Endothelial cell of umbilical vein (primary cell): ENCODE results near the gene ACR. TPM values are rescaled to one million over a fixed set of nuclear protein-coding genes. Genes with fewer than 3 reads are reported as not detected.
A peak's percentile ranks its signal among the peaks of the same experiment; 100 is the strongest.

ENCODE experiments used
- BruUV-seq: library from RNA; stranded (reverse); fragments of 400-500 nt; replicated peaks from 2 replicates; lab custom pipeline; 2021; lab: Mats Ljungman, UMichigan
- CTCF ChIA-PET: fragments of 300-600, 350-600 bp; sonication (Branson Sonifier 250); formaldehyde crosslinking; loops from one replicate; lab custom pipeline; 2021; ENCODE audit warnings: antibody characterized with exemption, inconsistent platforms; lab: Charles Lee
- POLR2A ChIA-PET: fragments of 300-600, 350-600 bp; sonication (Branson Sonifier 250); formaldehyde crosslinking; loops from one replicate; lab custom pipeline; 2021; ENCODE audit warnings: antibody characterized with exemption, inconsistent platforms; lab: Charles Lee
- DNase-seq: peaks from one replicate; pipeline ENCODE4 v3.0.0-alpha.2; 2011; ENCODE audit warnings: low read depth, low spot score
- FAIRE-seq: peaks from 2 replicates; lab custom pipeline; 2011; peaks lifted over from hg19 to GRCh38; lab: Jason Lieb, UNC
- H2AFZ ChIP-seq: 2 replicates; pipeline ENCODE4 v1.6.0; 2012; ENCODE audit warnings: low read depth, low read length, control low read depth, inconsistent platforms
- H3K27ac ChIP-seq: 2 replicates; pipeline ENCODE4 v1.5.1; 2011; ENCODE audit warnings: low read depth, mild to moderate bottlenecking, control low read depth, low read length, moderate library complexity; ENCODE audit not compliant: insufficient read depth
- H3K27me3 ChIP-seq, 2 experiments: 2 replicates each; pipeline versions ENCODE4 v1.6.0 to v1.6.1; 2011; ENCODE audit warnings: low read length in 2 of 2, mixed read lengths in 1 of 2; ENCODE audit not compliant: control insufficient read depth in 2 of 2, insufficient read depth in 2 of 2
- H3K36me3 ChIP-seq, 2 experiments: 2 replicates in 1 of 2; 3 replicates in 1 of 2; pipeline ENCODE4 v1.5.1; 2011; ENCODE audit warnings: low read length in 2 of 2, mild to moderate bottlenecking in 1 of 2, moderate library complexity in 1 of 2; ENCODE audit not compliant: control insufficient read depth in 2 of 2, insufficient read depth in 2 of 2; ENCODE audit errors: extremely low read depth in 1 of 2
- H3K4me1 ChIP-seq: 3 replicates; pipeline ENCODE4 v1.5.1; 2011; ENCODE audit warnings: mild to moderate bottlenecking, low read length; ENCODE audit not compliant: control insufficient read depth, insufficient read depth; ENCODE audit errors: extremely low read depth
- H3K4me2 ChIP-seq: 2 replicates; pipeline ENCODE4 v1.6.1; 2011; ENCODE audit warnings: low read length, control low read depth, mixed read lengths; ENCODE audit not compliant: insufficient read depth
- H3K4me3 ChIP-seq, 3 experiments: fragments of 200-600 bp in 1 of 3; sonication (generic), shearing (Covaris generic) in 1 of 3; replicated peaks in 1 of 3; 2 replicates each; pipeline ENCODE4 v1.5.1; 2011 to 2016; ENCODE audit warnings: control low read depth in 3 of 3, low read length in 3 of 3, mild to moderate bottlenecking in 2 of 3, inconsistent platforms in 1 of 3, low read depth in 1 of 3, moderate library complexity in 1 of 3; ENCODE audit not compliant: insufficient read depth in 1 of 3
- H3K79me2 ChIP-seq: 2 replicates; pipeline ENCODE4 v1.6.0; 2012; ENCODE audit warnings: low read length, inconsistent platforms; ENCODE audit not compliant: control insufficient read depth, insufficient read depth
- H3K9ac ChIP-seq: replicated peaks from 2 replicates; pipeline ENCODE3; 2011; ENCODE audit warnings: low read length, control low read depth; ENCODE audit not compliant: insufficient read depth; ENCODE audit errors: extremely low read depth
- H3K9me1 ChIP-seq: replicated peaks from 3 replicates; pipeline ENCODE4 v1.6.0; 2011; ENCODE audit warnings: mild to moderate bottlenecking, low read length; ENCODE audit not compliant: control insufficient read depth, insufficient read depth; ENCODE audit errors: extremely low read depth
- H3K9me3 ChIP-seq: replicated peaks from 2 replicates; pipeline ENCODE4 v1.5.1; 2012; ENCODE audit warnings: low read length, inconsistent platforms; ENCODE audit not compliant: control insufficient read depth, insufficient read depth
- H4K20me1 ChIP-seq: replicated peaks from 2 replicates; pipeline ENCODE3; 2011; ENCODE audit warnings: mild to moderate bottlenecking, low read length; ENCODE audit not compliant: control insufficient read depth, insufficient read depth; ENCODE audit errors: extremely low read depth
- CTCF ChIP-seq, 2 donors: IDR thresholded peaks; 1 replicate in 1 of 2; 2 replicates in 1 of 2; pipeline ENCODE4 v1.5.1; 2011; ENCODE audit warnings: low read length in 2 of 2, mild to moderate bottlenecking in 2 of 2, moderate library complexity in 2 of 2, control low read depth in 1 of 2, inconsistent platforms in 1 of 2, low read depth in 1 of 2; ENCODE audit not compliant: insufficient read depth in 1 of 2; ENCODE audit errors: extremely low read depth in 1 of 2
- EZH2 ChIP-seq: IDR thresholded peaks from 2 replicates; pipeline ENCODE4 v1.6.1; 2012; ENCODE audit warnings: borderline replicate concordance, low read depth, mild to moderate bottlenecking, moderate library complexity, low read length, inconsistent platforms; ENCODE audit not compliant: severe bottlenecking
- FOS ChIP-seq: IDR thresholded peaks from 2 replicates; pipeline ENCODE4 v1.6.1; 2011; ENCODE audit warnings: mild to moderate bottlenecking, low read length, moderate library complexity, borderline replicate concordance; ENCODE audit not compliant: insufficient read depth
- GATA2 ChIP-seq: IDR thresholded peaks from 2 replicates; pipeline ENCODE4 v1.7.0; 2011; ENCODE audit warnings: low read depth, mild to moderate bottlenecking, moderate library complexity, mixed read lengths, low read length; ENCODE audit not compliant: insufficient read length, insufficient read depth
- JUN ChIP-seq: IDR thresholded peaks from 2 replicates; pipeline ENCODE4 v1.6.1; 2011; ENCODE audit warnings: borderline replicate concordance, low read depth; ENCODE audit not compliant: insufficient read length, insufficient read depth
- MAX ChIP-seq: IDR thresholded peaks from 2 replicates; pipeline ENCODE4 v1.6.1; 2011; ENCODE audit not compliant: insufficient read depth, insufficient read length
- MYC ChIP-seq: IDR thresholded peaks from one replicate; pipeline ENCODE4 v1.6.1; 2011; ENCODE audit warnings: mild to moderate bottlenecking, low read depth, low read length
- POLR2A ChIP-seq: IDR thresholded peaks from 2 replicates; pipeline ENCODE4 v1.6.1; 2012; ENCODE audit warnings: low read depth, mild to moderate bottlenecking, control low read depth, low read length
- POLR2AphosphoS5 ChIP-seq: IDR thresholded peaks from 2 replicates; pipeline ENCODE4 v1.6.1; 2012; ENCODE audit warnings: low read depth, mild to moderate bottlenecking, control low read depth, low read length, moderate library complexity; ENCODE audit not compliant: insufficient read depth
- dilution Hi-C: fragments of 300-500 bp; cut with MboI; formaldehyde crosslinking; loops from one replicate; pipeline ENCODE4 v1.15.0; 2019; ENCODE audit warnings: low sequenced_read_pairs; ENCODE audit not compliant: extremely low pct_ligation_motif_present
- intact Hi-C: fragments of 100-400 bp; cut with micrococcal nuclease; formaldehyde crosslinking; loops from one replicate; pipeline ENCODE4 v1.10.0; 2022
- polyA plus RNA-seq, 4 experiments: library from polyadenylated mRNA; depleted of rRNA in 3 of 4; stranded (reverse) in 3 of 4; unstranded in 1 of 4; fragments of >200 nt; gene quantifications; 2 replicates each; pipeline versions ENCODE4 v1.2.1 to v1.2.3, GENCODE V29; 2011 to 2012; ENCODE audit warnings: missing spikeins in 1 of 4
- total RNA-seq: library from RNA; stranded (reverse); gene quantifications from 2 replicates; pipeline ENCODE4 v1.2.3, GENCODE V29; 2021

Gene ACR
- total and polyA plus RNA-seq, 2 donors (not counting 3 experiments of a cell fraction or from before 2014, with no cell fraction given): 0.91 to 4.1 TPM

GRCh38 chr22:50704510-50705218, 33.3 kb upstream of the ACR start:
- ChIA-PET POLR2A (no interaction called here), CTCF (no interaction called here)
- Histone ChIP-seq H2AFZ (no peak overlapping the region), H3K4me2 (no peak overlapping the region), H3K4me1 (no peaks in the 10 kb centered on the region), H3K27ac (no peak overlapping the region), H4K20me1 (no peaks in the 10 kb centered on the region), H3K9me3 (no peaks in the 10 kb centered on the region), H3K9ac (no peak overlapping the region), H3K4me3 (no peak overlapping the region), H3K79me2 (peaks cover 55% of the 10 kb centered on the region), H3K9me1 (no peaks in the 10 kb centered on the region), H3K27me3 (no peaks in the 10 kb centered on the region), H3K36me3 (peaks cover 44 to 77% of the 10 kb centered on the region in 2 experiments)
- no peak for DNase-seq
- dilution Hi-C loops (no loop called here), intact Hi-C loops (no loop called here)
- no peak for FAIRE-seq
- BruUV-seq: no TSS peak
- TF ChIP-seq POLR2AphosphoS5: peak; percentile 35
- TF ChIP-seq MAX: no peak

- Histone ChIP-seq H3K4me1 (no peaks in the 10 kb centered on the region), H3K27me3 (no peaks in the 10 kb centered on the region), H3K27ac (no peak overlapping the region), H3K9ac (no peak overlapping the region), H3K36me3 (peaks cover 43 to 78% of the 10 kb centered on the region in 2 experiments), H4K20me1 (no peaks in the 10 kb centered on the region), H3K9me1 (no peaks in the 10 kb centered on the region), H3K9me3 (no peaks in the 10 kb centered on the region), H3K79me2 (peaks cover 49% of the 10 kb centered on the region), H2AFZ (no peak overlapping the region), H3K4me2 (no peak overlapping the region), H3K4me3 (no peak overlapping the region)
- no peak for TF ChIP-seq CTCF (IDR thresholded peaks at IDR 0.05; ENCODE audit: extremely low read depth in 1 of 2, insufficient read depth in 1 of 2, low read depth in 1 of 2, low read length in 2 of 2)
- no peak for TF ChIP-seq POLR2AphosphoS5
- no peak for TF ChIP-seq EZH2
- no peak for TF ChIP-seq JUN
- no peak for TF ChIP-seq GATA2
- no peak for TF ChIP-seq POLR2A
- TF ChIP-seq MYC: no peak
- TF ChIP-seq FOS: no peak
- TF ChIP-seq MAX: no peak
- intact Hi-C loops: no loop called here
- DNase-seq: peak; percentile 52
- dilution Hi-C loops: no loop called here
- no peak for FAIRE-seq
- ChIA-PET CTCF (no interaction called here), POLR2A (no interaction called here)
- BruUV-seq: no TSS peak
Measured at GRCh38 chr22:50705219-50705691, 32.7 kb upstream of the ACR start.
